T-cell (primary cell): ENCODE data around the gene NAPSA. TPM values are rescaled to one million over a fixed set of nuclear protein-coding genes. Genes with fewer than 3 reads are reported as not detected.

Experiments used
- ATAC-seq, 4 experiments: fragments of 200-7000 bp in 3 of 4; fragments of 150-1000 bp in 1 of 4; cut with Tn5 transposase; replicated peaks in 1 of 4; 1 replicate in 3 of 4; 2 replicates in 1 of 4; pipeline ENCODE4 v1.10.0; 2021; ENCODE audit warnings: moderate library complexity in 3 of 4, mild to moderate bottlenecking in 2 of 4, moderate number of reproducible peaks in 1 of 4
- CTCF ChIA-PET, 2 donors: fragments of 300-600 bp; sonication (Branson Sonifier 250); formaldehyde crosslinking; loops; one replicate each; lab custom pipeline; 2022; ENCODE audit warnings: antibody characterized with exemption in 2 of 2; lab: Charles Lee
- POLR2A ChIA-PET, 2 donors: fragments of 300-600 bp; sonication (Branson Sonifier 250); formaldehyde crosslinking; loops; one replicate each; lab custom pipeline; 2022; ENCODE audit warnings: antibody characterized with exemption in 2 of 2; lab: Charles Lee
- DNase-seq, 35 experiments: peaks; one replicate each; pipeline versions ENCODE4 v3.0.0 to v3.0.0-alpha.2; 2013 to 2023
- H3K27ac ChIP-seq: one replicate; pipeline ENCODE4 v1.5.1; 2013; ENCODE audit warnings: low read length
- H3K27me3 ChIP-seq, 2 experiments: replicated peaks in 1 of 2; 1 replicate in 1 of 2; 2 replicates in 1 of 2; pipeline versions ENCODE4 v1.6.1 to v1.7.0; 2013; ENCODE audit warnings: low read length in 1 of 2, mixed read lengths in 1 of 2; ENCODE audit not compliant: control insufficient read depth in 2 of 2, insufficient read depth in 2 of 2; ENCODE audit errors: extremely low read depth in 1 of 2
- H3K36me3 ChIP-seq, 2 donors: 1 replicate in 1 of 2; 2 replicates in 1 of 2; pipeline versions ENCODE4 v1.6.1 to v1.7.0; 2013; ENCODE audit warnings: low read length in 1 of 2; ENCODE audit not compliant: control insufficient read depth in 2 of 2, insufficient read depth in 1 of 2; ENCODE audit errors: extremely low read depth in 1 of 2
- H3K4me1 ChIP-seq, 2 experiments: 1 replicate in 1 of 2; 2 replicates in 1 of 2; pipeline versions ENCODE4 v1.6.1 to v1.7.0; 2013; ENCODE audit warnings: low read length in 2 of 2, mixed read lengths in 1 of 2; ENCODE audit not compliant: insufficient read depth in 2 of 2, control insufficient read depth in 1 of 2; ENCODE audit errors: extremely low read depth in 1 of 2
- H3K4me3 ChIP-seq, 2 donors: 1 replicate in 1 of 2; 2 replicates in 1 of 2; pipeline versions ENCODE4 v1.5.1 to v1.7.0; 2013; ENCODE audit warnings: mild to moderate bottlenecking in 2 of 2, low read length in 1 of 2, moderate library complexity in 1 of 2; ENCODE audit not compliant: control insufficient read depth in 1 of 2; ENCODE audit errors: extremely low read depth in 1 of 2
- H3K9me3 ChIP-seq: 2 replicates; pipeline ENCODE4 v1.7.0; 2013
- H3K27ac Mint-ChIP-seq, 2 donors: one replicate each; pipeline ENCODE4 v1.8.0; 2020 to 2021; ENCODE audit warnings: mild to moderate bottlenecking in 2 of 2, mixed read lengths in 2 of 2
- H3K27me3 Mint-ChIP-seq, 2 donors: one replicate each; pipeline ENCODE4 v1.8.0; 2021 to 2022; ENCODE audit warnings: mixed read lengths in 2 of 2
- H3K36me3 Mint-ChIP-seq: one replicate; pipeline ENCODE4 v1.8.0; 2021; ENCODE audit warnings: mixed read lengths
- H3K4me1 Mint-ChIP-seq, 3 donors: one replicate each; pipeline ENCODE4 v1.8.0; 2020 to 2022; ENCODE audit warnings: mixed read lengths in 3 of 3, mild to moderate bottlenecking in 1 of 3
- H3K4me3 Mint-ChIP-seq, 3 donors: one replicate each; pipeline ENCODE4 v1.8.0; 2020 to 2022; ENCODE audit warnings: mild to moderate bottlenecking in 3 of 3, mixed read lengths in 3 of 3, moderate library complexity in 3 of 3
- H3K9me3 Mint-ChIP-seq, 3 donors: one replicate each; pipeline ENCODE4 v1.8.0; 2020 to 2022; ENCODE audit warnings: mixed read lengths in 3 of 3
- WGBS: methylation state at CpG from one replicate; pipeline ENCODE4 v1.1.5; 2013; ENCODE audit warnings: missing lambda C conversion rate; ENCODE audit not compliant: insufficient coverage; 5-methylcytosine and 5-hydroxymethylcytosine counted together
- total RNA-seq, 35 experiments: library from RNA in 6 of 35; stranded (reverse) in 6 of 35; fragments of 120-200 nt in 1 of 35; gene quantifications; one replicate each; pipeline versions ENCODE4 v1.2.1 to v1.2.4 and lab custom pipeline; 2013 to 2026

Gene NAPSA
- total RNA-seq, 5 donors from 2014 or later (not counting 1 experiment from before 2014, with no cell fraction given): 2.6 to 7.1 (median 3.0) TPM

- H3K4me1 ChIP-seq: peaks cover 0 to 16% of the 10 kb centered on the region in 2 experiments
- Mint-ChIP-seq H3K4me3 (no peak overlapping the region), H3K4me1 (peaks cover 13 to 22% (median 14%) of the 10 kb centered on the region in 3 donors), H3K9me3 (no peaks in the 10 kb centered on the region), H3K27ac (no peak overlapping the region), H3K36me3 (no peaks in the 10 kb centered on the region), H3K27me3 (peaks cover 53 to 58% of the 10 kb centered on the region in 2 donors)
- H3K27ac ChIP-seq: no peak overlapping the region
- ChIA-PET POLR2A (no interaction called here), CTCF (no interaction called here)
- H3K27me3 ChIP-seq: peaks cover 12 to 76% of the 10 kb centered on the region in 2 experiments
- 85% methylated on average over 2 of the region's 4 CpGs for WGBS
- no peak for DNase-seq
- no peak for ATAC-seq
- no peaks in the 10 kb centered on the region for H3K36me3 ChIP-seq
- H3K9me3 ChIP-seq: no peaks in the 10 kb centered on the region
- no peak overlapping the region for H3K4me3 ChIP-seq
Observed at GRCh38 chr19:50317115-50317514, 48.3 kb downstream of the NAPSA start.

- ATAC-seq (peak in 1 of 4 experiments; percentile 62), DNase-seq (no peak)
- Mint-ChIP-seq H3K4me1 (peaks cover 13 to 22% (median 14%) of the 10 kb centered on the region in 3 donors), H3K4me3 (peak overlapping the region; percentile 44 to 63 (median 61)), H3K27me3 (peaks cover 54 to 62% of the 10 kb centered on the region in 2 donors), H3K27ac (no peak overlapping the region), H3K9me3 (no peaks in the 10 kb centered on the region), H3K36me3 (no peaks in the 10 kb centered on the region)
- peak overlapping the region in 1 of 2 donors; percentile 8 for H3K4me3 ChIP-seq
- peaks cover 12 to 85% of the 10 kb centered on the region in 2 experiments for H3K27me3 ChIP-seq
- WGBS: 0% methylated on average over 5 of the region's 18 CpGs
- H3K9me3 ChIP-seq: no peaks in the 10 kb centered on the region
- H3K36me3 ChIP-seq: no peaks in the 10 kb centered on the region
- POLR2A ChIA-PET: interaction anchor here in 1 of 2 donors (0.7 kb wide), 1 partner anchor 164 kb away, joined by 4 read pairs; no protein-coding TSS in a partner anchor
- CTCF ChIA-PET: interaction anchor here in 1 of 2 donors (0.5 kb wide), 1 partner anchor 292 kb away, joined by 3 read pairs; no protein-coding TSS in a partner anchor
- H3K27ac ChIP-seq: no peak overlapping the region
- peaks cover 0 to 16% of the 10 kb centered on the region in 2 experiments for H3K4me1 ChIP-seq
Observed at GRCh38 chr19:50315773-50316448, 49.5 kb downstream of the NAPSA start.

GRCh38 chr19:50314724-50315708, 50.4 kb downstream of the NAPSA start:
- Histone ChIP-seq H3K4me3 (no peak overlapping the region), H3K36me3 (no peaks in the 10 kb centered on the region), H3K27ac (no peak overlapping the region), H3K9me3 (no peaks in the 10 kb centered on the region), H3K27me3 (peaks cover 13 to 88% of the 10 kb centered on the region in 2 experiments), H3K4me1 (peaks cover 0 to 16% of the 10 kb centered on the region in 2 experiments)
- H3K4me1 Mint-ChIP-seq: peaks cover 13 to 22% (median 14%) of the 10 kb centered on the region in 3 donors
- H3K36me3 Mint-ChIP-seq: no peaks in the 10 kb centered on the region
- ChIA-PET CTCF (interaction anchor here in 1 of 2 donors (0.7 kb wide), 1 partner anchor 1340 kb away, joined by 5 read pairs; no protein-coding TSS in a partner anchor), POLR2A (interaction anchor here in 1 of 2 donors (0.7 kb wide), 1 partner anchor 164 kb away, joined by 3 read pairs; no protein-coding TSS in a partner anchor)
- H3K27ac Mint-ChIP-seq: no peak overlapping the region
- ATAC-seq: no peak
- WGBS: 9% methylated on average over 17 of the region's 40 CpGs
- H3K4me3 Mint-ChIP-seq: peak overlapping the region in 1 of 3 donors; percentile 61
- H3K27me3 Mint-ChIP-seq: peaks cover 63 to 67% of the 10 kb centered on the region in 2 donors
- no peaks in the 10 kb centered on the region for H3K9me3 Mint-ChIP-seq
- no peak for DNase-seq

GRCh38 chr19:50313812-50314536, 51.5 kb downstream of the NAPSA start:
- H3K9me3 Mint-ChIP-seq: no peaks in the 10 kb centered on the region
- Histone ChIP-seq H3K9me3 (no peaks in the 10 kb centered on the region), H3K27ac (no peak overlapping the region), H3K4me1 (peaks cover 0 to 16% of the 10 kb centered on the region in 2 experiments), H3K4me3 (no peak overlapping the region), H3K36me3 (no peaks in the 10 kb centered on the region), H3K27me3 (peaks cover 15 to 87% of the 10 kb centered on the region in 2 experiments)
- no peaks in the 10 kb centered on the region for H3K36me3 Mint-ChIP-seq
- ChIA-PET CTCF (interaction anchor here in 1 of 2 donors (0.7 kb wide), 1 partner anchor 1341 kb away, joined by 5 read pairs; no protein-coding TSS in a partner anchor), POLR2A (interaction anchor here in 1 of 2 donors (0.7 kb wide), 1 partner anchor 163 kb away, joined by 3 read pairs; no protein-coding TSS in a partner anchor)
- 4% methylated on average over 10 of the region's 20 CpGs for WGBS
- H3K4me1 Mint-ChIP-seq: peaks cover 13 to 22% (median 14%) of the 10 kb centered on the region in 3 donors
- ATAC-seq (no peak), DNase-seq (no peak)
- H3K4me3 Mint-ChIP-seq: no peak overlapping the region
- H3K27me3 Mint-ChIP-seq: peaks cover 61 to 64% of the 10 kb centered on the region in 2 donors
- H3K27ac Mint-ChIP-seq: no peak overlapping the region

GRCh38 chr19:50312967-50313811, 52.2 kb downstream of the NAPSA start:
- Histone ChIP-seq H3K36me3 (no peaks in the 10 kb centered on the region), H3K9me3 (no peaks in the 10 kb centered on the region), H3K27me3 (peaks cover 15 to 95% of the 10 kb centered on the region in 2 experiments), H3K27ac (no peak overlapping the region), H3K4me3 (no peak overlapping the region), H3K4me1 (peaks cover 0 to 16% of the 10 kb centered on the region in 2 experiments)
- Mint-ChIP-seq H3K27ac (peak overlapping the region in 1 of 2 donors; percentile 49), H3K36me3 (no peaks in the 10 kb centered on the region), H3K27me3 (peaks cover 66 to 70% of the 10 kb centered on the region in 2 donors), H3K4me3 (peak overlapping the region in 1 of 3 donors; percentile 36), H3K9me3 (no peaks in the 10 kb centered on the region), H3K4me1 (peaks cover 13 to 22% (median 14%) of the 10 kb centered on the region in 3 donors)
- POLR2A ChIA-PET: no interaction called here
- ATAC-seq (no peak), DNase-seq (no peak)
- CTCF ChIA-PET: no interaction called here
- 18% methylated on average over 17 of the region's 27 CpGs for WGBS
